GM19099 (cell line): Measurements from ENCODE around the gene ARNT2.

ENCODE experiments used
- POLR2A ChIP-seq: IDR thresholded peaks from 3 replicates; pipeline ENCODE4 v1.6.1; 2011; ENCODE audit warnings: low read depth; ENCODE audit not compliant: insufficient read length; ENCODE audit errors: extremely low read depth

ARNT2 gene

DNA sequence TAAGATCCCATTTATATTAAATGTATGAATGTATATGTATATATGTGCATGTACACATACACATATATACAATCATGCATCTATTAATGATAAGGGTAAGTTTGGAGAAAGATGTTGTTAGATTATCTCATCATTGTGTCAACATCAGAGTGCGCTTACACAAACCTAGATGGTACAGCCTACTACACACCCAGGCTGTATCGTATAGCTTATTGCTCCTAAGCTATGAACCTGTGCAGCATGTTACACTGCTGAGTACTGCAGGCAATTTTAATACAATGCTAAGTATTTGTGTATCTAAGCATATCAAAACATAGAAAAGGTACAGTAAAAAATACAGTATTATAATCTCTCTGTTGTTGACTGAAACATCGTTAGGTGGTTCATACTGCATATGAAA lies 233.6 kb downstream of the ARNT2 start:
- no peak for TF ChIP-seq POLR2A

DNA sequence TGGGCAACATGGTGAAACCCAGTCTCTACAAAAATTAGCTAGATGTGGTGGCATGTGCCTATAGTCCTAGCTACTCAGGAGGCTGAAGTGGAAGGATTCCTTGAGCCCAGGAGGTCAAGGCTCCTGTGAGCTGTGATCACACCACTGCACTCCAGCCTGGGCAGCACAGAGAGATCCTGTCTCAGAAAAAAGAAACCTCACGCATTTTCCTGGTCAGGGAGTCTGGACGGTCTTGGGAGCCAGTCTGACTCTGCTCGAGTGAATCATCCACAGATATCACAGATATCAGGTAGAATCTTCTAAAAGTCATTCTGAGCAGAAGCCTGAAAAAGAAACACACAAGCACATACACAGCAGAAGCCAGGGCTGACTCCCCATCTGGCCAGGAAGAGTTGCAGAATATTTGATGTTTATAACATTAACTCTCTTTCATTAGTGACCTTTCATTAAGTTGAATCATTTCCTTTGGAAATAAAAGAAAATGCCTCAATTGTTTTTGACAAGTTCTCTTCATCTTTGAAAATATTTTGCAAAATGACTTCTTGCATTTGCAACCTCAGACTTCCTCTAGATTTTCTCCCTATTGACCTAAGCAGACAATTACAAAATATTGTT lies 234.5 kb downstream of the ARNT2 start:
- TF ChIP-seq POLR2A = no peak

DNA sequence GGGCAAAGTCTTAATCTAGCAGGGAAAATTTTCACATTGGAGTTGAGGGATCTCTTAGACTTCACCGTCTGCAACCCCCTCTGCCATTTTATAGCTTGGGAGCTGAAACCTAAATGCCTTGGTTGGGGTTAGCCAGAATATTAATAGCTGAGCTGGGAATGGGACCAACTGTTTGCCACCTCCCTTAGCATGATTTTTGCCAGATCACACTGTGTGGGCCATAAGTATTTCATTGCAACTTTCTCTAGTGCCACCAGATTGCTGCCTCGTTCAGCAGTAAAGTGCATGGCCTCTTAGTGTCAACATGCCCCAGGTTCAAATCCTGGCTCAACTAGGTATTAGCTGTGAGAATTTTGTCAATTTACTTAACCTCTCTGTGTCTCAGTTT lies 235.0 kb downstream of the ARNT2 start:
- TF ChIP-seq POLR2A = no peak

DNA sequence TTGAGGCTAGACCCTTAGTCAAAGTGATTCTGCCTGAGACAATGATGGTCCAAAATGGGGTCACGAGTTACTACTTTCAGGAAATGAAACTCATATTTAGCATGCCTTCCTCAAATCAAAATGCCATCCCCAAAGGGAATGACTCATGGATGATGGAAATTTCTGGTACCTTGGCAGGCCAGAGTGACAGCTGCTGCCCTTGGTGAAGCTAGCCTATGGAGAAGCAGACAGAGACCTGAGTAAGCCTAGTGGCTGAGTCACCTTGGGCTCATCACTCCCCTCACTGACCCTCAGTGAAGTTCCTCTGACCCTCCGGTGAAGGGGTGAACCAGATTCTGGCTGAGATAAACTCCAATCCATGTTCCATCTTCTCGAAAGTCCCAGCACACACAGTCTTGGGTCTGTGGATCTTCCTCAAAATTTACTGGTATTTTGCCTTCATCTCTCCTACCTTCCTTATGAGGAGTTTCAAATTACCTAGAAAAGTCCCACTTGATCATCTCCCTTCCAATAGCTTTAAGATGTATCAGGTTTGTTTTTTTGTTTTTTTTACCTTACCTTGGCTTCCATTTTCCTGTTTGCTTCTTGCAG lies 236.4 kb downstream of the ARNT2 start:
- TF ChIP-seq POLR2A = no peak

DNA sequence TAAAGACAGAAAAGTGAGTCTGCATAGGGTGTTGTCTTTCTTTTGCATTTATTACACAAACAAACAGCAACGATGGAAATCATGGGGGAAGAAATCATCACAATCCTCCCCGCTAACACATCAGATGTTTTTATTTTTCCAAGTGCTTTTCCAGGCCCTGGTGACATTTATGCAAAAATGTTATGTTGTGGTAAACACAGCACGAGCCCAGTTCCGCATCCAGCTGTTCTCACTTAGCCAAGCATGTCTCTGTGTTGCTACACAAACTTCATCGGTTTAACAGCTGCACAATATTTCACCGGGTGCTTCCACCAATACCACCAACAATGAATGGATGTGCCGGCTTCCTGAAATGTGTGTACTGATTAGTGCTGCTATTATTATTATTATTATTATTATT lies 237.2 kb downstream of the ARNT2 start:
- TF ChIP-seq POLR2A = no peak

DNA sequence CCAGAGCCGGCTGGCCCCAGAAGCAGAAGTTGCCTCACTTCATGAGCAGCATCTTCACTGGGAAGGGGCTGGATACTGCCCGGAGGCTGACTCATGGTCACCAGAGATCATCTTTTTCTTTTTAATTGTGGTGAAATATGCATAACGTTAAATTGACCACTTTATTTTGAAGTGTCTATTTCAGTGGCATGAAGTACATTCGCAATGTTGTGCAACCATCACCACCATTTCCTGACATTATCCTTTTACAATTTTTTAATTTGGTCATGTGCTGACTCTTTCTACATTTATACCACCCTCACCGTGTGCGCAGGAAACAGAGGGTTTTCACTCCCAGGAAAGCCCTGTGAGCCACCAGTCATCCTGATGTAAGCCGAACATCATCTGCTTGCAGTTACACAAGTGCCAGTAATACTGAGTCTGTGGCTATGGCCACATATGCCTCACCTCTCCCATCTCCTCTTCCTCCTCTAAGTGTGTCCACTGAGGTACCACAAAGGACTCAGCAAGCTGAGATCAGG lies 239.3 kb downstream of the ARNT2 start:
- no peak for TF ChIP-seq POLR2A

DNA sequence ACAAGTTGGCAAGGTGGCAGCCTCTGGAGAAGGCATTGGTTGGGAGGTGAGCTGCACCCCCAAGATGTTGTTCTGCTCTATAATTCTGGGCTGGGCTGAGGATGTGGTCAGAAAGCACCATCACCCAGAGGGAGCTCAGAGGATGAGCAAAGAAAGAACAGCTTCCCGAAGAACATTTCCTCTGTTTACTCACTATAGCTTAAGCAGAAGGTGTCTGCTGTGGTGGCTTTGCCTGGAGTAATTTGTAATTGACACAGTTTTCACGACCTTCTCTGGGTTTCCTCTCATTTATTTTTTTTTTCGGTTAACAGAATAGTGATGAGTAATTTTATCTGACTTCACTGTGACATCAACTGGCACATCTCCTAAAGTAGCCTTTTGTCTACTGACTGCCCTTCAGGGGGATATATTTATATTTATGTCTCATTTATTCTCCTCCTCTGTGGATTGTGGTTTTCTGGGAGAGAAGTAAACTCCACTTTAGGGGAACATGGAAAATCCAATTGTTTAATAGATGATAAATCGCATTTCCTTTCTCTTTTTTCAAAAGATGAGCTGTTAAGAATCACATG lies 241.4 kb downstream of the ARNT2 start:
- TF ChIP-seq POLR2A = no peak
